ENCODE results near the gene ZNF33B.

The ZNF33B gene

DNA sequence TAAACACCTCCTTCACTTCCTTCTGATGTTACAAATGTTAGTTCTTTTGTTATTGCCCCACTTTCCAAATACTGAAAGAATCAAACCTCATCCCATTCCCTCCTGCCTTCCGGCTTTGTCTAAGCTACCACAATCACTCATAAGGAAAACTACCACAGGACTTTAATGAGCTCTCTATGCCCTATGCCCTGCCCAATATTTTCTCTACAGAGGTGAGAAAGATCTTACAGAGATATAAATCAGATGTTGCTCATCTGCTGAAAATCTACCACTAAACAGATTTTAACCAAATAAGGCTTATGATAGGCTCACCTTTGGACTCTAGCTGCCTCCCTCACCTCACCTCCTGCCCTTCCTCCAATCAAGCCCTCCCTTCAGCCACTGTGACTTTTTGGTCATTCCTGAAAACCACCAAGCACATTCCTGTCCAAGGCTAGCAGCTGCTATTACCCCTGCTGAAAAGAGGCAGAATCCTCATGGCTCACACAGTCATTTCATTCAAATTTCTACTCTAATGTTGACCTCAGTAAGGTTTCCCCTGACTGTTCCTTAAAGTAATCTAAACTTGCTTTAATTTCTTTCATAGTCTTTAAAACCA is 7.7 kb downstream of the ZNF33B start:
- TF ChIP-seq ZNF70 (CRISPR knock-in tag; IDR thresholded peaks at IDR 0.05) (no peak), RARB (CRISPR knock-in tag; IDR thresholded peaks at IDR 0.05) (no peak), GLIS3 (CRISPR knock-in tag; IDR thresholded peaks at IDR 0.05) (no peak), PPARA (CRISPR knock-in tag; IDR thresholded peaks at IDR 0.05; ENCODE audit: borderline replicate concordance) (no peak), ISL1 (CRISPR knock-in tag; IDR thresholded peaks at IDR 0.05) (no peak), BACH2 (CRISPR knock-in tag; IDR thresholded peaks at IDR 0.05; ENCODE audit: borderline replicate concordance) (no peak)
- no peak for ATAC-seq

DNA sequence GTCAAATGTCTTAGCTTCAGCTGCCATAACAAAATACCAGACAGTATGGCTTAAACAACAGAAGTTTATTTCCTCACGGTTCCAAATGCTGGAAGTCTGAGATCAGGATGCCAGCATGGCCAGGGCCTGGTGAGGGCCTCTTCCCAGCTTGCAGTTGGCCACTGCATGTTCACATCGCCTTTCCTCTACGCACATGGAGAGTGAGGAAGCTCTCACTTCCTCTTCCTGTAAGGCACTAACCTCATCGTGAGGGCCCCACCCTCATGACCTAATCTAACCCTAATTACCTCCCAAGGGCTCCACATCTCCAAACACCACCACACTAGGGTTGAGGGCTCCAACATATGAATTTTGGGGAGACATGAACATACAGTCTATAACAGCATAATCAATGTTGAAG is 14.4 kb downstream of the ZNF33B start:
- no peak for TF ChIP-seq SNAI2 (CRISPR knock-in tag; IDR thresholded peaks at IDR 0.05)
- ATAC-seq: no peak

DNA sequence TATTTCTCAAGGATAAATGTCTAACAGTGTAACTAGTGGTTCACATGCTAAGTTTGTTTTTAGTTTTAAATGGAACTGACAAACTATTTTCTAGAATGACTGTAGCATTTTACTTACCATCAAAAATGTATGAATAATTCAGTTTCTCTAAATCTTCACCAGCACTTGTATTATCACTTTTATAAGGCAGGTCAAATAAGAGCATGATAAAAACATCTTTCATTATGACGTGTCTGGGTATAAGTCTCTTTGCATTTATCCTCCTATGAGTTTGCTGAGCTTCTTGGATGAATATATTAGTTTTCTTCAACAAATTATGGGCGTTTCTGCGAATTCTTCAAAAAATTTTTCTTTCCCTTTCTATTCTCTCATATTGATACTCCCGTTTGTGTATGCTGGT is 19.9 kb downstream of the ZNF33B start:
- ATAC-seq: no peak
- no peak for TF ChIP-seq PPARA (CRISPR knock-in tag; IDR thresholded peaks at IDR 0.05; ENCODE audit: borderline replicate concordance)
- TF ChIP-seq RARB (CRISPR knock-in tag; IDR thresholded peaks at IDR 0.05): no peak
- TF ChIP-seq ZNF70 (CRISPR knock-in tag; IDR thresholded peaks at IDR 0.05): no peak
- no peak for TF ChIP-seq BACH2 (CRISPR knock-in tag; IDR thresholded peaks at IDR 0.05; ENCODE audit: borderline replicate concordance)
- TF ChIP-seq ZFP30 (CRISPR knock-in tag; IDR thresholded peaks at IDR 0.05): no peak

DNA sequence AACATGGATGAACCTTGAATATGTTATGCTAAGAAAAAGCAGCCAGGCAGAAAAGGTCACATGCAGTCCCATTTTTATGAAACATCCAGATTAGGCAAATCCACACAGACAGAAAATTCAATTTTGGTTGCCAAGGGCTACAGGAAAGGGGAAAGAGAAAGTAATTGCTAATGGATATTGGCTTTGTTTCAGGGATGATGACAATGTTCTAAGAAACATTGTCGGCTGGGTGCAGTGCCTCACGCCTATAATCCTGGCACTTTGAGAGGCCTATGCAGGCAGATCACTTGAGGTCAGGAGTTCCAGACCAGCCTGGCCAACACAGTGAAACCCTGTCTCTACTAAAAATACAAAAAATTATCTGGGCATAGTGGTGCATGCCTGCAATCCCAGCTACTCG is 23.0 kb downstream of the ZNF33B start:
- ATAC-seq: no peak
- no peak for TF ChIP-seq ZNF565 (CRISPR knock-in tag; conservative IDR thresholded peaks at IDR 0.05; ENCODE audit: low read depth)
- TF ChIP-seq ZC3H10 (CRISPR knock-in tag; IDR thresholded peaks at IDR 0.05): no peak
- no peak for TF ChIP-seq ZNF70 (CRISPR knock-in tag; IDR thresholded peaks at IDR 0.05)
- TF ChIP-seq ISL1 (CRISPR knock-in tag; IDR thresholded peaks at IDR 0.05): no peak
- TF ChIP-seq CSDC2 (CRISPR knock-in tag; IDR thresholded peaks at IDR 0.05): no peak
- TF ChIP-seq, protein P1, sequence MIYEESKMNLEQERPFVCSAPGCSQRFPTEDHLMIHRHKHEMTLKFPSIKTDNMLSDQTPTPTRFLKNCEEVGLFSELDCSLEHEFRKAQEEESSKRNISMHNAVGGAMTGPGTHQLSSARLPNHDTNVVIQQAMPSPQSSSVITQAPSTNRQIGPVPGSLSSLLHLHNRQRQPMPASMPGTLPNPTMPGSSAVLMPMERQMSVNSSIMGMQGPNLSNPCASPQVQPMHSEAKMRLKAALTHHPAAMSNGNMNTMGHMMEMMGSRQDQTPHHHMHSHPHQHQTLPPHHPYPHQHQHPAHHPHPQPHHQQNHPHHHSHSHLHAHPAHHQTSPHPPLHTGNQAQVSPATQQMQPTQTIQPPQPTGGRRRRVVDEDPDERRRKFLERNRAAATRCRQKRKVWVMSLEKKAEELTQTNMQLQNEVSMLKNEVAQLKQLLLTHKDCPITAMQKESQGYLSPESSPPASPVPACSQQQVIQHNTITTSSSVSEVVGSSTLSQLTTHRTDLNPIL (CRISPR knock-in tag; IDR thresholded peaks at IDR 0.05; ENCODE audit: low read depth): no peak
- no peak for TF ChIP-seq OSR1 (CRISPR knock-in tag; IDR thresholded peaks at IDR 0.05)
- TF ChIP-seq TOX (CRISPR knock-in tag; IDR thresholded peaks at IDR 0.05; ENCODE audit: borderline replicate concordance): no peak
- TF ChIP-seq, protein P2, sequence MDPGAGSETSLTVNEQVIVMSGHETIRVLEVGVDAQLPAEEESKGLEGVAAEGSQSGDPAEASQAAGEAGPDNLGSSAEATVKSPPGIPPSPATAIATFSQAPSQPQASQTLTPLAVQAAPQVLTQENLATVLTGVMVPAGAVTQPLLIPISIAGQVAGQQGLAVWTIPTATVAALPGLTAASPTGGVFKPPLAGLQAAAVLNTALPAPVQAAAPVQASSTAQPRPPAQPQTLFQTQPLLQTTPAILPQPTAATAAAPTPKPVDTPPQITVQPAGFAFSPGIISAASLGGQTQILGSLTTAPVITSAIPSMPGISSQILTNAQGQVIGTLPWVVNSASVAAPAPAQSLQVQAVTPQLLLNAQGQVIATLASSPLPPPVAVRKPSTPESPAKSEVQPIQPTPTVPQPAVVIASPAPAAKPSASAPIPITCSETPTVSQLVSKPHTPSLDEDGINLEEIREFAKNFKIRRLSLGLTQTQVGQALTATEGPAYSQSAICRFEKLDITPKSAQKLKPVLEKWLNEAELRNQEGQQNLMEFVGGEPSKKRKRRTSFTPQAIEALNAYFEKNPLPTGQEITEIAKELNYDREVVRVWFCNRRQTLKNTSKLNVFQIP (CRISPR knock-in tag; IDR thresholded peaks at IDR 0.05; ENCODE audit: borderline replicate concordance, low read depth): no peak
- no peak for TF ChIP-seq PPARA (CRISPR knock-in tag; IDR thresholded peaks at IDR 0.05; ENCODE audit: borderline replicate concordance)
- no peak for TF ChIP-seq ZFP30 (CRISPR knock-in tag; IDR thresholded peaks at IDR 0.05)
- TF ChIP-seq ESRRG (CRISPR knock-in tag; IDR thresholded peaks at IDR 0.05): no peak
- no peak for TF ChIP-seq SNAI2 (CRISPR knock-in tag; IDR thresholded peaks at IDR 0.05)
- TF ChIP-seq, protein P3, sequence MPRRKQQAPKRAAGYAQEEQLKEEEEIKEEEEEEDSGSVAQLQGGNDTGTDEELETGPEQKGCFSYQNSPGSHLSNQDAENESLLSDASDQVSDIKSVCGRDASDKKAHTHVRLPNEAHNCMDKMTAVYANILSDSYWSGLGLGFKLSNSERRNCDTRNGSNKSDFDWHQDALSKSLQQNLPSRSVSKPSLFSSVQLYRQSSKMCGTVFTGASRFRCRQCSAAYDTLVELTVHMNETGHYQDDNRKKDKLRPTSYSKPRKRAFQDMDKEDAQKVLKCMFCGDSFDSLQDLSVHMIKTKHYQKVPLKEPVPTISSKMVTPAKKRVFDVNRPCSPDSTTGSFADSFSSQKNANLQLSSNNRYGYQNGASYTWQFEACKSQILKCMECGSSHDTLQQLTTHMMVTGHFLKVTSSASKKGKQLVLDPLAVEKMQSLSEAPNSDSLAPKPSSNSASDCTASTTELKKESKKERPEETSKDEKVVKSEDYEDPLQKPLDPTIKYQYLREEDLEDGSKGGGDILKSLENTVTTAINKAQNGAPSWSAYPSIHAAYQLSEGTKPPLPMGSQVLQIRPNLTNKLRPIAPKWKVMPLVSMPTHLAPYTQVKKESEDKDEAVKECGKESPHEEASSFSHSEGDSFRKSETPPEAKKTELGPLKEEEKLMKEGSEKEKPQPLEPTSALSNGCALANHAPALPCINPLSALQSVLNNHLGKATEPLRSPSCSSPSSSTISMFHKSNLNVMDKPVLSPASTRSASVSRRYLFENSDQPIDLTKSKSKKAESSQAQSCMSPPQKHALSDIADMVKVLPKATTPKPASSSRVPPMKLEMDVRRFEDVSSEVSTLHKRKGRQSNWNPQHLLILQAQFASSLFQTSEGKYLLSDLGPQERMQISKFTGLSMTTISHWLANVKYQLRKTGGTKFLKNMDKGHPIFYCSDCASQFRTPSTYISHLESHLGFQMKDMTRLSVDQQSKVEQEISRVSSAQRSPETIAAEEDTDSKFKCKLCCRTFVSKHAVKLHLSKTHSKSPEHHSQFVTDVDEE (CRISPR knock-in tag; IDR thresholded peaks at IDR 0.05): no peak
- TF ChIP-seq RARB (CRISPR knock-in tag; IDR thresholded peaks at IDR 0.05): no peak
- TF ChIP-seq, protein P4, sequence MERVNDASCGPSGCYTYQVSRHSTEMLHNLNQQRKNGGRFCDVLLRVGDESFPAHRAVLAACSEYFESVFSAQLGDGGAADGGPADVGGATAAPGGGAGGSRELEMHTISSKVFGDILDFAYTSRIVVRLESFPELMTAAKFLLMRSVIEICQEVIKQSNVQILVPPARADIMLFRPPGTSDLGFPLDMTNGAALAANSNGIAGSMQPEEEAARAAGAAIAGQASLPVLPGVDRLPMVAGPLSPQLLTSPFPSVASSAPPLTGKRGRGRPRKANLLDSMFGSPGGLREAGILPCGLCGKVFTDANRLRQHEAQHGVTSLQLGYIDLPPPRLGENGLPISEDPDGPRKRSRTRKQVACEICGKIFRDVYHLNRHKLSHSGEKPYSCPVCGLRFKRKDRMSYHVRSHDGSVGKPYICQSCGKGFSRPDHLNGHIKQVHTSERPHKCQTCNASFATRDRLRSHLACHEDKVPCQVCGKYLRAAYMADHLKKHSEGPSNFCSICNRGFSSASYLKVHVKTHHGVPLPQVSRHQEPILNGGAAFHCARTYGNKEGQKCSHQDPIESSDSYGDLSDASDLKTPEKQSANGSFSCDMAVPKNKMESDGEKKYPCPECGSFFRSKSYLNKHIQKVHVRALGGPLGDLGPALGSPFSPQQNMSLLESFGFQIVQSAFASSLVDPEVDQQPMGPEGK (CRISPR knock-in tag; IDR thresholded peaks at IDR 0.05; ENCODE audit: borderline replicate concordance): no peak
- TF ChIP-seq TCF4 (CRISPR knock-in tag; IDR thresholded peaks at IDR 0.05; ENCODE audit: borderline replicate concordance): no peak
- no peak for TF ChIP-seq BACH2 (CRISPR knock-in tag; IDR thresholded peaks at IDR 0.05; ENCODE audit: borderline replicate concordance)
- TF ChIP-seq ZNF8 (CRISPR knock-in tag; IDR thresholded peaks at IDR 0.05): no peak
- TF ChIP-seq ARNTL (CRISPR knock-in tag; IDR thresholded peaks at IDR 0.05; ENCODE audit: borderline replicate concordance, low read depth): no peak

Data from SK-N-SH treated with all-trans-retinoic acid at 6 μM for 48 hours (cell line).